ENCODE data around the gene PROSER3. TPM values are rescaled to one million over a fixed set of nuclear protein-coding genes. Genes with fewer than 3 reads are reported as not detected.

The PROSER3 gene
- polyA plus RNA-seq, 1 experiment = 5.2 TPM

DNA sequence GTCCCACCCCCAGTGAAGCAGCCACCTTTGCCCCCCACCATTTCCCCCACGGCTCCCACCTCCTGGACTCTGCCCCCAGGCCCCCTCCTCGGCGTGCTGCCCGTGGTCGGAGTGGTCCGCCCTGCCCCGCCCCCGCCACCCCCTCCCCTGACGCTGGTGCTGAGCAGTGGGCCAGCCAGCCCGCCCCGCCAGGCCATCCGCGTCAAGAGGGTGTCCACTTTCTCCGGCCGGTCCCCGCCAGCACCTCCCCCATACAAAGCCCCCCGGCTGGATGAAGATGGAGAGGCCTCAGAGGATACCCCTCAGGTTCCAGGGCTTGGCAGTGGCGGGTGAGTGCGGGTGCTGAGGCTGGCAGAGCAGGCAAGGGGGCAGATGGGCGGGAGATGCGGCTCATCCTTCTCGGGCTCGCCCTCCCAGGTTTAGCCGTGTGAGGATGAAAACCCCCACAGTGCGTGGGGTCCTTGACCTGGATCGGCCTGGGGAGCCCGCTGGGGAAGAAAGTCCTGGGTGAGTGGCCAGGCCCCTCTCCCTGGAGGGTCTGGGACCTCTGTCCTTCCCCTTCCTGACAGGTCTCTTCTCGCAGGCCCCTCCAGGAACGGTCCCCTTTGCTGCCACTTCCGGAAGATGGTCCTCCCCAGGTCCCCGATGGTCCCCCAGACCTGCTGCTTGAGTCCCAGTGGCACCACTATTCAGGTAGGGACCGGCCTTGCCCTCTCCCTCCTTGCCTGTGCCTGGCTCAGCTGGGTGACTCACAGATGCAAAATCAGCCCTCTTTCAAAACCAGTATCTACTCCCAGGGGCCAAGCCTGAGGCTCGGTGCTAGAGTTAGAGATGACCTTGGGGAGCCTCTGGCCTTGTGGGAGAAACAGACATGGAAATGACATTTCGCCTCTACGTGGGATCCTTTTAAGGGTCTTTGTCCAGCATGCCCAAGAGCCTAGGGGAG lies 24.5 kb upstream of the PROSER3 start:
- Histone ChIP-seq H3K4me3 (ENCODE audit: low read depth, low read length) (no peak overlapping the region), H3K27me3 (ENCODE audit: control insufficient read depth, insufficient read depth, low read length) (no peaks in the 10 kb centered on the region), H3K27ac (ENCODE audit: low read depth, low read length) (no peak overlapping the region), H3K9me3 (ENCODE audit: control insufficient read depth, insufficient read depth, low read length) (no peaks in the 10 kb centered on the region; the same call in 1 of the 2 replicates)
- TF ChIP-seq, protein P1, sequence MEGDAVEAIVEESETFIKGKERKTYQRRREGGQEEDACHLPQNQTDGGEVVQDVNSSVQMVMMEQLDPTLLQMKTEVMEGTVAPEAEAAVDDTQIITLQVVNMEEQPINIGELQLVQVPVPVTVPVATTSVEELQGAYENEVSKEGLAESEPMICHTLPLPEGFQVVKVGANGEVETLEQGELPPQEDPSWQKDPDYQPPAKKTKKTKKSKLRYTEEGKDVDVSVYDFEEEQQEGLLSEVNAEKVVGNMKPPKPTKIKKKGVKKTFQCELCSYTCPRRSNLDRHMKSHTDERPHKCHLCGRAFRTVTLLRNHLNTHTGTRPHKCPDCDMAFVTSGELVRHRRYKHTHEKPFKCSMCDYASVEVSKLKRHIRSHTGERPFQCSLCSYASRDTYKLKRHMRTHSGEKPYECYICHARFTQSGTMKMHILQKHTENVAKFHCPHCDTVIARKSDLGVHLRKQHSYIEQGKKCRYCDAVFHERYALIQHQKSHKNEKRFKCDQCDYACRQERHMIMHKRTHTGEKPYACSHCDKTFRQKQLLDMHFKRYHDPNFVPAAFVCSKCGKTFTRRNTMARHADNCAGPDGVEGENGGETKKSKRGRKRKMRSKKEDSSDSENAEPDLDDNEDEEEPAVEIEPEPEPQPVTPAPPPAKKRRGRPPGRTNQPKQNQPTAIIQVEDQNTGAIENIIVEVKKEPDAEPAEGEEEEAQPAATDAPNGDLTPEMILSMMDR (IDR thresholded peaks at IDR 0.05; ENCODE audit: low read depth, low read length) = no peak
- CTCF ChIA-PET = no interaction called here
- POLR2A ChIA-PET = no interaction called here
- no peak for DNase-seq (ENCODE audit: low read depth, low spot score)

DNA sequence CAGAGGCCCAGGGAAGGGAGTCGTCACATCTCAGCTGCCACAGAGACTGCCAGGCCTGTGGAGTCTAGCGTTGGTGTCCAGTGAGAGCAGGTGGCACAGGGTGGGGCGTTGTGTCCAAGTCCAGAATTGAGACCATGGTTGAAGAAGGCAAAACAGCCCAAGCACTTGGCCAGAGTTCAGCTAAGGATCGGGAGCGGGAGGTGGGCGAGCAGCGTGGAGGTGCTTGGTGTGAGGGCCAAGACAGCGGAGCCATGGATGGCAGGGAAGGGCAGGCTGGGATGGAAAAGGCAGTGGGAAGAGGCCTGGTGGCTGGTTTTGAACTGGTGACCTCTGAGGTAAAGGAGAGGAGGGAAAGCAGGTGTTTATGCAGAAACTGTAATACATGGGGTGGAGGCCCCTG lies 23.7 kb upstream of the PROSER3 start:
- no peak for DNase-seq (ENCODE audit: low read depth, low spot score)
- ChIA-PET POLR2A (no interaction called here), CTCF (no interaction called here)
- Histone ChIP-seq H3K4me3 (ENCODE audit: low read depth, low read length) (no peak overlapping the region), H3K9me3 (ENCODE audit: control insufficient read depth, insufficient read depth, low read length) (no peaks in the 10 kb centered on the region; the same call in 1 of the 2 replicates), H3K27me3 (ENCODE audit: control insufficient read depth, insufficient read depth, low read length) (no peaks in the 10 kb centered on the region), H3K27ac (ENCODE audit: low read depth, low read length) (no peak overlapping the region)
- TF ChIP-seq, protein P1 (IDR thresholded peaks at IDR 0.05; ENCODE audit: low read depth, low read length) = no peak

DNA sequence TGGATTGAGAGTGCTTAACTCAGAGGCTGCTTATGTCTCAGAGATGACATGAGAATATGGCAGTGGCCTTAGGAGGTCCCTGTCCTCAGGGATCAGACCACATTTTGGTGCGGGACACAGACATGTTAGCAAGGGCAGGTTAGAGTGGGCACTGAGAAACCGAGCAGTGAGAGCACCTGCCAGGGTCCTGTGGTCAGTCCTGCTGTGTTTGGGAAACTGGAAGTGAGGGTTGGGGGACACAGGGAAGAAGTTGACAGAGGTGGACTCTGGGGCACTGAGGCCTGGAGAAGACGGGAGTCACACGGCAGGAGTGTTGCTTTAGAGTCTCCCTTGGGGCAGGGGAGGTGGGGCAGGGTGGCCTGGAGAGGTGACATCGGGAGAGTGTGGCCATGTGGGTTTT lies 23.1 kb upstream of the PROSER3 start:
- no peak for DNase-seq (ENCODE audit: low read depth, low spot score)
- H3K4me3 ChIP-seq (ENCODE audit: low read depth, low read length) = no peak overlapping the region
- no peaks in the 10 kb centered on the region; the same call in 1 of the 2 replicates for H3K9me3 ChIP-seq (ENCODE audit: control insufficient read depth, insufficient read depth, low read length)
- ChIA-PET POLR2A (no interaction called here), CTCF (no interaction called here)
- TF ChIP-seq, protein P1 (IDR thresholded peaks at IDR 0.05; ENCODE audit: low read depth, low read length) = no peak
- H3K27ac ChIP-seq (ENCODE audit: low read depth, low read length) = no peak overlapping the region
- no peaks in the 10 kb centered on the region for H3K27me3 ChIP-seq (ENCODE audit: control insufficient read depth, insufficient read depth, low read length)

DNA sequence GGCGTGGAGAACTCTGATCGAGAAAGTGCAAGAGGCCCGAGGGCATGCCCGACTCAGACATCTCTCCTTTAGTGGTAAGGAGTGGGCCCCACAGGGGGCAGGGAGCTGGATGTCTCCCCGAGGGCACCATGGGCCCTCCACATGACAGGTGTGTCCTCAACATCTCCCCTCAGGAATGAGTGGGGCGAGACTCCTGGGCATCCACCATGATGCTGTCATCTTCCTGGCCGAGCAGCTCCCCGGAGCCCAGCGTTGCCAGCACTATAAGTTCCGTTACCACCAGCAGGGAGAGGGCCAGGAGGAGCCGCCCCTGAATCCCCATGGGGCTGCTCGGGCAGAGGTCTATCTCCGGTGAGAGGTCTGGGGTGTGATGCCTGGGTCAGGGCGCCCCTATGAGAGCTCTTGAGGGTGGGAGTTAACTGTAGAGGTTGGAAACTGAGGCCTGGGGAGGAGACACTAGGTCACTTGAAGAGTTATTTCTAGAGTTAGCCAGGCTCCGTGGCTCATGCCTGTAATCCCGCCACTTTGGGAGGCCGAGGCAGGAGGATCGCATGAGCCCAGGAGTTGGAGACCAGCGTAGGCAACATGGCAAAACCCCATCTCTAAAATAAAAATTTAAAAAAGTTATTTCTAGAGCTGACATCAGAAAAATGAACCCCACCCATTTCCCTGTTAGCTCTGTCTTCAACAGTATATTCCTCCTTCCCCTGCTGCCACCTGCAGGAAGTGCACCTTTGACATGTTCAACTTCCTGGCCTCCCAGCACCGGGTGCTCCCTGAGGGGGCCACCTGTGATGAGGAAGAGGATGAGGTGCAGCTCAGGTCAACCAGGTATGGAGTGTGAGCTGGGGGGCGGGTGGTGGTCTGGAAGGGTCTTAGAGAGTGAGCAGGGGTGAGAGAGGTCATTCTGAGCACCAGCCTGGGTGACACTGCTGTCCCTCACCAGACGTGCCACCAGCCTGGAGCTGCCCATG lies 20.8 kb upstream of the PROSER3 start:
- Histone ChIP-seq H3K4me3 (ENCODE audit: low read depth, low read length) (no peak overlapping the region), H3K27ac (ENCODE audit: low read depth, low read length) (no peak overlapping the region), H3K9me3 (ENCODE audit: control insufficient read depth, insufficient read depth, low read length) (no peaks in the 10 kb centered on the region; the same call in 1 of the 2 replicates), H3K27me3 (ENCODE audit: control insufficient read depth, insufficient read depth, low read length) (no peaks in the 10 kb centered on the region)
- ChIA-PET CTCF (no interaction called here), POLR2A (interaction anchor here (0.6 to 0.8 kb wide), 4 partner anchors 11 to 35 kb away, joined by 3 to 4 read pairs (median 3); partner anchors contain the start of gene LIN37)
- TF ChIP-seq, protein P1 (IDR thresholded peaks at IDR 0.05; ENCODE audit: low read depth, low read length) = 0 out of 2 replicates have a peak, but pooled peaks have one; percentile 9
- no peak for DNase-seq (ENCODE audit: low read depth, low spot score)
